Cerebellar cortex (tissue), 1 donor: ENCODE data around the gene PDE9A.

Source experiments
- DNase-seq: peaks from one replicate; pipeline ENCODE4 v3.0.0-alpha.2; 2015; ENCODE audit warnings: low spot score

The PDE9A gene

GRCh38 chr21:42672699-42673458 is 19.5 kb downstream of the PDE9A start:
- no peak for DNase-seq

DNA sequence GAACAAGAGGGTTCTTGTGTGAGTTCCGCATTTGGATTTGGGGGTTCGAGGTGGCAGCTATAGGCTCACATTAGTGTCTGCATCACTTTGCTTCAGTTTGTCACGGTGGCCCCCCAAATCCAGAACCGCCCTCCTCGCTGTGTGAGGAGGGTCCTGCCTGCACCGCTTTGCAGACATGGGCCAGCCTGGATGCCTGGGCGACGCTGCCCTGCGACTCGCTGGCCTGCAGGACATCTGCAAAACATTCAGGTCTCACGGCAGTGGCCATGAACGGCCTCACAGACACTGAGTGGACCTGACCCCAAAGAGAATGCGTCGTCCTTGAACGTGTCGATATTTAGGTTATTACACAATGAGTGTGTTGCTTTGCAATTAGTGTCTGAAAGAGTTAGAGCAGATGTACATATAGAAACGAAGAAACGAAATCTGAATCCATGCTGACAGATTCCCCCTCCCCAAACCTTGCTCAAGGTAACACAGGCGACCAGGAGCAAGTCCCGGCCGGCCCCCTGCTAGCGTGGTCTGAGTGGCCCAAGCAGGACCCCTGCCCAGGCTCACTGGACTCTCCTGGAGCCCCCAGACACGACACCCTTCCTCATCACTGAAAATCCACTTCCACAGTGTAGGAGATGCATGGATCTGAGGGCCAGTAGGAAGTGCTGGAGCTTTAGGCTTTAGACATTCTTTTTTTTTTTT is 20.4 kb downstream of the PDE9A start:
- DNase-seq, result no peak

- no peak for DNase-seq
Measured at GRCh38 chr21:42674351-42674940, 21.0 kb downstream of the PDE9A start.

- DNase-seq, result no peak
Measured at GRCh38 chr21:42675403-42675802, 22.0 kb downstream of the PDE9A start.

GRCh38 chr21:42676808-42677207 is 23.4 kb downstream of the PDE9A start:
- no peak for DNase-seq

DNA sequence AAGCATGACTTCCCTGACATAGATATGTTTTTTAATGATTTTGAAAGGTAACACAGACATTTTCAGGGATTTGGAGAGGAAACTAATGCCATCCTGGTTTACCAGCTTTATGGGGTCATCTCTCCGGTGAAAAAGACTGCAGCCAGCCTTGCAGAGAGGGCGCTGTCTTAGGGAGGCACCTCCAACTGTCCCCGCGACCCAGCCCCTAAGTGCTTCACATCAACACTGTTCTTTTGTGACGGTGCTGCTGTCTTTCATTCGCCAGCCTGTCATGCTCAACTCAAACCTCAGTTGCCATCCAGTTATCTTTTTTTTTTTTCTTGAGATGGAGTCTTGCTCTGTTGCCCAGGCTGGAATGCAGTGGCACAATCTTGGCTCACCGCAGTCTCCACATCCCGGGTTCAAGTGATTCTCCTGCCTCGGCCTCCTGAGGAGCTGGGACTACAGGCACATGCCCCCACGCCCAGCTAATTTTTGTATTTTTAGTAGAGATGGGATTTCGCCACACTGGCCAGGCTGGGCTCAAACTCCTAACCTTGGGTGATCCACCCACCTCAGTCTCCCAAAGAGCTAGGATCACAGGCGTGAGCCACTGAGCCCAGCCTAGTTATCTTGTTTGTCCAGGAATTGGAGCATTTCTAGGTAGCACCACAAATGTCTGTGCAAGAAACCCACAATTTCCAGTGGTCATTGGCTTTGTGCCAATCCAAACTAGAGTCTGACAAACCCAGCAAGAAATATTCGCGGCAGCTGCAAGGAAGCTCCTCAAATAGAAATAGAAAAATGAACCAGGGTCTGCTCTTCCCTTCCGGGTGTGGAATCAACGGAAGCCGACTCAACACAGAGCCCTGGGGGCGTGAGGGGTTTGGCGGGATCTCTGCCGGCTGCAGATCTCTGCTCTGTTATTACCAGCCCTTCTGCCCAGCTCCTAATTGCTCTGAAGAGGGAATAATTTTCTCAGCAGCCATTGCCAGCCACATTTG is 24.2 kb downstream of the PDE9A start:
- no peak for DNase-seq

GRCh38 chr21:42678618-42679295 is 25.3 kb downstream of the PDE9A start:
- DNase-seq, result no peak

DNA sequence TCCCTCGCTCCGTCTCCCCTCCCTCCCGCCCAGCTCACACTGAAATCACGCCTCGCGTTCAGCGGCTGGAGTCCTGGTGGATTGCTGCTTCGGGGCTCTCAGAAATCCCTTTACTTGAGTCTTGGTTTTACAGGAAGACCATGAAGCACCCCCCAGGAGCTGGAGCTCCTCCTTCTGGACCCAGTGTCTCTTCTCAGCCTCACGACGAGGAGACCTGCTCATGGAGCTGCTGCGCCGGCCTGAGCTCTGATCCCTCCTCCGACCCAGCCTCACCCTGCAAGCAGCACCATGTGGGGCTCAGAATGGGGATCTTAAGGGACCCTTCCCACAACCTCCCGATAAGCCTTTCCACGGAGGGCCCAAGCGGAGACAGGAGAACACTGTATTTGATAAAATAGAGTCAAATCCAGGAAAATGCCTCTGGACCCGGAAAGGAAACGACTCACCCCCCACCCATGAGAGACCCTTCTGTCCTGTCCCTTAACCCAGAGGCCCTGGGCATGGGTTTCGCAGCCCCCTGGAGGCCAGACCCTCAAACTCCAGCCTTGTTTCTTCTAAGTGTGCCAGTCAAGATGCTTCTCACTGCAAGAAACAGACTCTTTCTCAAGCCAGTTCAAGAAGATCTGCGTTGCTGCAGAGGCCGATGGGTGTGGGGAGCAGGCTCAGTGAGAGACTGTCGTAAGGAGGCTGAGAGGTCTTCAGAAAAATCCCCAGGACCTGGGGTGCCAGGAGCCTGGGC is 26.1 kb downstream of the PDE9A start:
- no peak for DNase-seq

GRCh38 chr21:42680058-42680330 is 26.6 kb downstream of the PDE9A start:
- DNase-seq, result no peak

- no peak for DNase-seq
Measured at GRCh38 chr21:42680429-42680828, 27.0 kb downstream of the PDE9A start.

DNA sequence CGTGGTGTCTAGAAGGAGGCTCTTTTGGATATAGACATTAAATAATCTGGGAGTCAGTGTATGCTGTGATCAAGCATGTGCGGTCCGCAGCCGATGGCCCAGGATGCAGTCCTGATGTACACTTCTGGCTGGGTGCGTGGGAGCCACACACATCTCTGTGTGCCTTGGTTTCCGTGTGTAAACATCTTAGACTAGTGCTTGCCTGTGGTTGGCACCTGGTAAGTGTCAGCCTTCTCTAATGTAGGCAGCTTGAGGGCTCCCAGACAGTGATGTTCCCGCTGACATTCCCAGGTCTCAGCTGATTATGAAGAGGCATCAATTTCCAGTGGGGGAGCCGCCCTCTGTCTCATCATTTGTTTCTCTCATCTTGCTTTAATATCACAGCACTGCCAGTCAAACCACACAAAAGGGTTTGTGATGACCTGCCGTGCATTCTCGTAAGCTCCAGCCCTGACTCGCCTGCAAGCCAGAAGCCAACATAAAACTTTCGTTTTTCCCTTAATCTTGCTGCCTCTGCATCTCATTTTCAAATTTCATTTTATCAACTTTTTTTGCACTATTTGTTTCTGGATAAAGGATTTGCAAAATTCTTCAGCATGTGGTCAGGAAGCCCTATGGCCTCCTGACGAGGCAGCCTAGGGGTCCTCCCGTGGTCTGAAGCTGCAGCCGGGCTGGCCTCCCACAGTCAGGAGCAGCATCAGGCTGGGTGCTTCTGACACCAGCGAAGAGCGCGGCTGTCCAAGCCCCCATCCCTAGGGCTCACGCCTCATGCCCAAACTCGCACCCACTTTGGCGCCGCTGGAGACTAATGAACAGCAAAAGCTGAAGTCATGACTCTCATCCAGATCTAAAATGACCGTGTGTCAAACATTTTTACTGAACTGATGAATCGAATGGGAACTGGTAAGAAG is 28.1 kb downstream of the PDE9A start:
- DNase-seq, result no peak

DNA sequence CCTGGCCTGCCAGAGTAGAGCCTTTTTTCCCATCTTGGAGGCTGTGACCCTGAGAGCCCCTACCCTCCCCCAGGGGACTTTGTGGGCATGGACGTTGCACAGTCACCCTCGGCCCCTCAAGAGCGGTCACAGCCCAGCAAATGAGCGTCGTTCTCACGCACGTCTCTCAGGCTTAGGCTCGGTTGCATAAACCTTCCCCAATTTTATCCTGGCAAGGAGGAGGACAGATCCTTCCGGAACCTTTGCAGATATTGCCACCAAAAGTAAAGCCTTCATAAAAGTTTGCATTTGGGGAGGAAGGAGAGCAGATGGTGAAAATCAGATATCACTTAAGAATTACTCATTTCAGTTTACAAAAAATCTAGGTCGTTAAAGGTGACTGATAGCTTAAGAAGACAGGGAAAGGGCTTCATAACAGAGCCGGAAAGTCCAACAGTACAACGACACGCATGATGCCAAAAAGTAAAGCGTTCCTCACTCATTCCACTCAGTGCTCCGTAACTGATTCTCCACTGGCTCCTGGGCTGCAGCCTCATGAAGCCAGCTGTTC is 29.3 kb downstream of the PDE9A start:
- no peak for DNase-seq

DNA sequence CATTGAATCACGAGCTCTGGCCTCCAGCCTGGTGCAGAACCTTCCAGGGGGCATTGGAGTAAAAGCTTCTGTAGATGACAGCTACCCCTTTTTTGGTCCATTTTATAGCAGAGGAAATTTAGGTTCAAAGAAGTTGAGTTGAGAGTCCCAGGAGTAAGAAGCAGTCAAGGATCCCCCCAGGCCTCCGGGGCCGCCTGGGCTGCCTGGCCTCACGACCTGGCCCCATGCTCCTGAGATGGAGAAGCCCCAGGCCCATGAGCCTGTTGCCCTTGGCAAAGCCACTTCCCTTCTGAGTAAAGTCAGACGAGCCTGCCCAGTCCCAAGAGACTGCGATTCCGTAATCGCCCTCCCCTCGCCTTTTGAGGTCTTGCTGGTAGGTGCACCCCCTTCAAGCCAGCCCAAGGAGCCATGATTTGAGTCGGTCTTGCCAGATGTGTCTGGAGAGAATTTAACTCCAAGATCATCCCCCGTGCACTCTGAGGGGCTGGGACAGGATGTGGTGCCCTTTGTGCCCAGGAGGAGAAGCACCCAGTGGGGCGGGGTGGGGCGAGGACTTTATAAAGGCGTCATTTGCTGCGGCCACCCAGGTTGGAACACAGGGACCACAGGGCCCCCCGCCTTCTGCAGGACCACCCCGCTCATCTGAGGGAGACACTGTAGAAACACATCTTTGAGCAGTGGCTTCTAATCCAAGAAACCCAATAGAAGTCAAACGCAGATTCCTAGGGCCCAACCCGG is 30.1 kb downstream of the PDE9A start:
- no peak for DNase-seq

- peak; percentile 41 for DNase-seq
Measured at GRCh38 chr21:42684109-42684916, 30.9 kb downstream of the PDE9A start.

DNA sequence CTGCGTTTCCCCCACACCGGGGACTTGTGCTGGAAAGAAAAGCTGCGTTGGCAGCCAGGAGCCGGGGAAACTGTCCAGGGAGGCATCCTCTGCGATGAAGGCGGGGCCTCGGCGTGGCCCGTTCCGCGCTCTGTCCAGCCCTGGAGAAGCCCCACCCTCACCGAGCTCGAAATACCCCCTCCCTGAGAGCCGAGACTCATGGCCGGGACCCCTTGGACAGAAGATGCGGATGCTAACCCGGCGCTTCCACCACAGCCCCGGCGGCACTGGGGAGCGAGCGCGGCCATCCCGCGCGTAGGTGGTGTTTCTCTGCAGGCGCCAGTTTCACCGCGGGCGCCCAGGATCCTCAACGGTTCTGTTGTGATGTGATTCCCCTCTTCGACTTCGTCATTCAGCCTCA is 31.6 kb downstream of the PDE9A start:
- peak; percentile 81 for DNase-seq

DNA sequence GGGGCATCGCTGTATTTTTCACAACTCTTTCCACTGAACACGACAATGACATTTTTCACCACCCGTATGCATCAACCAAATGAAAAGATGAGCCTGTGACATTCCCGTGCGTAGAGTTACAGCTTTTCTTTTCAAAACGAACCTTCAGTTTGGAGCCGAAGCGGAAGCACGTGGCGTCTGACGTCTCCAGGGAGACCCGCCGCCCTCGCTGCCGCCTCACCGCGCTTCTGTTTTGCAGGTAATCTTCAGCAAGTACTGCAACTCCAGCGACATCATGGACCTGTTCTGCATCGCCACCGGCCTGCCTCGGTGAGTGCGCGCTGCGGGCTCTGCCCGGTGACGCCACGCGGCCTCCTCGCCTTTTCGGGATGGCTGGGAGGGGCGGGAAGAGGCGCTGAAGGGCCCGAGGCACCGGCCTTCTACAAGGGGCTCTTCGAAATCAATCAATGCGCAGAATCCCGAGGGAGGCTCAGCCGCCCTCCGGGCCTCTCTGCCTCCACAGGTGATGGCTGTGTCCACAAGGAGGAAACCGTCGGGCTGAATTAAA is 32.6 kb downstream of the PDE9A start:
- no peak for DNase-seq

GRCh38 chr21:42687796-42688195 is 34.4 kb downstream of the PDE9A start:
- DNase-seq, result no peak
